Germinal center (tissue), 1 donor: ENCODE measurements around the gene AKAP10.
"Not testable (repeated sequence)": the region's sequence is repeated elsewhere in the genome, so short reads cannot be mapped to it uniquely, and the experiment has no call there.

ENCODE experiments used
- DNase-seq: peaks from one replicate; pipeline ENCODE4 v3.0.0; 2012; ENCODE audit warnings: mixed read lengths, low spot score

The AKAP10 gene

DNA sequence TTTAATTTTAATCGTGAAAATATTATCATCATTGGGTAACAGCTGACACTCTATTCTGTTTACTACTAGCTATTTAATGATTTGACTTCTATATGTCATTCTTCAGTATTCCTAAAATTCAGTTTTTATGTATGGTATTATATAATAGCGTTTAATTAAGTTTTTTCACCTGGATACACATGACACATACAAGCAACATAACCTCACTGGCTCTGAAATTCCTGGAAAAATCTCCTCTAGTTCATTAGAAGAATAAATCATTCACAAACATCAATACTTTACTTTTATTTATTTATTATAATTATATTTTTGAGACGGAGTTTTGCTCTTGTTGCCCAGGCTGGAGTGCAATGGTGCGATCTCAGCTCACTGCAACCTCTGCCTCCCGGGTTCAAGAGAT, 44.0 kb downstream of the AKAP10 start:
- no peak for DNase-seq

DNA sequence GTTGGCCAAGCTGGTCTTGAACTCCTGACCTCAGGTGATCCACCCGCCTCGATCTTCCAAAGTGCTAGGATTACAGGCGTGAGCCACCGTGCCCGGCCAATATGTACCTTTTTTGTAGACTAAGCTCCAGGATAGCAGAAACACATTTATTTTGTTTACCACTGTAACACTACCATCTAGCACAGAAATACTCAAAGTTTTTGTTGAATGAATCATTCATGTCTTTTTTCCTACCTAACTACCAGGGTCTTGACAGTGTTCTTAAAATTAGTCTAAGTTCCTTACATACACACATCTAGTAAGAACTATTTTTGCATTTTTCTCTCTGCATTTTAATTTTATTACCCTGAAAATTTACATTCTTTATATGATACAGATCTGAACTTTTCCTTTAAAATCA, 44.4 kb downstream of the AKAP10 start:
- DNase-seq, result no peak

DNA sequence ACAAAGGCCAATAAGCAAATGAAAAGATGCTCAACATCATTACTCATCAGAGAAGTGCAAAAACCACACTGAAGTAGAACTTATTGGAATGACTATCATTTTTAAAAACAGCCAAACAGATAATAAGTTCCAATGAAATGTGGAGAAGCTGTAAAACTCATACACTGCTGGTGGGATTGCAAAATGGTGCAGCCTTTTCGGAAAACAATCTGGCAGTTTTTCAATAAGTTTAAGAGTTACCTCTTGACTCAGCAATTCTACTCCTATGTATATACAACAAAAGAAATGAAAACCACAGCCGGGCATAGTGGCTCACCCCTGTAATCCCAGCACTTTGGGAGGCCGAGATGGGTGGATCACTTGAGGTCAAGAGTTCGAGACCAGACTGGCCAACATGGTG, 49.3 kb downstream of the AKAP10 start:
- DNase-seq, result no peak

DNA sequence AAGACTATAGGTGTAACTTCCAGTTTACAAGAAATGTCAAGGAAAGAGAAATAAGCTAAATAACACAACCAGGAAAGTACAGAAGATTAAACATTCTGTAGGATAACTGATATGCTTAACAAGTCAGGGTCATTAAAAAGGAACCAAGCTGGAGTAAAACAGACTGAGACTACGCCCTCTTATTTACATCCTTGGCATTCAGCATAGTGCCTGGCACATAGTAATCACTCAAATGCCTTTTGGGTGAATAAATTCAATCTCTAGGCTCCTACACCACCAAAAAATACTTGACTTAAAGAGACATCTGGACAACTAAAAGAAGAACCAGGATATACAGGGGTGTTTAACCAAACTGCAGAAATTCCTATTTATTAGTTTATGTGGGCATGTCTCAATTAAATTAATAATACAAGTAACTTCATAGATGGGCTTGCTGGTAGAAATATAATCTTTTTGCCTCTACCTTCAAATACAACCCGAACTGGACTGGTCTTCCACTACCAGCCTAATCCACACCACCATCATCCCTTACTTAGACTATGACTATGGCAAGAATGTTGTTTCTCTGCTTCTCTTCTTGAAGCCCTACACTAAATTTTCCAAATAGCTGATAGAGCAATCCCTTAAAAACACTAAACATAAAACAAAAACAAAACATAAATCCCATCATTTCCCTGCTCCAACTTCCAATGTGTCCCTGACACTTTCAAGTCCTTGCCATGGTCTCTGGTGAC, 62.2 kb downstream of the AKAP10 start:
- no peak for DNase-seq

DNA sequence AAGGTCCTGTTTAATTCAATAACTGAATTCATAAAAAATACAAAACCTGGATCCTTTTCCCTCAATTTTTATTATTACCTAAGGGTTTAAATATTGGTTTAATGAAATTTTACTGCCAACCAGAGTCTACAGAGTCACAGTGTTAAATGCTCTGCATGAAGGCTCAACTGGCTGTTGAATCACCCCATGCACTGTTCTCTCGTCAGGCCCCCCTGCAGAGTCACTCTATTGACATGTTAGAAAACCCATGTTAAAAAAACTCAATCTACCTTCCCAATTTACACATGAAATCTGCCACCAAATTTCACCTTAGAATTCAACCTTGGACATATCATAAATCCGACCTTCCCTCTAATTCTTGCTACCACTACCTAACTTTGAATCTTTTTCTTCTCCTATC, 66.6 kb downstream of the AKAP10 start:
- no peak for DNase-seq

DNA sequence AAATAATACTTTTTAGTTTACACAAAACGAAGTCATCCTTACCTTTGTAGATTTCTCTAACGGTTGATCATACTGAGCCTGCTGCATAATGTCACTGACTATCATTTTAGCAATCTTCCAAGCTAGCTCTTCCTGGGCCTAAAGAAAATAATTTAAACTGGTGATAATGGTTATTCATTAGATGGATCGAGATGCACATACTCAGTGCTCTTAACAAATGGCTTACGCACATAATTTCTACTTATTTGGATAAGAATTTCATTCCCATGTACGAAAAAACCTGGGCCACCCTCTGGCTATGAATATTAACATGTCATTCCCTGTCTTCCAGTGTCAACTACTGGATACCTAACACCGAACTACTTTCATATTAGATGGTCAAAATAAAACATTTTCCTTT, 68.5 kb downstream of the AKAP10 start:
- DNase-seq, result no peak

DNA sequence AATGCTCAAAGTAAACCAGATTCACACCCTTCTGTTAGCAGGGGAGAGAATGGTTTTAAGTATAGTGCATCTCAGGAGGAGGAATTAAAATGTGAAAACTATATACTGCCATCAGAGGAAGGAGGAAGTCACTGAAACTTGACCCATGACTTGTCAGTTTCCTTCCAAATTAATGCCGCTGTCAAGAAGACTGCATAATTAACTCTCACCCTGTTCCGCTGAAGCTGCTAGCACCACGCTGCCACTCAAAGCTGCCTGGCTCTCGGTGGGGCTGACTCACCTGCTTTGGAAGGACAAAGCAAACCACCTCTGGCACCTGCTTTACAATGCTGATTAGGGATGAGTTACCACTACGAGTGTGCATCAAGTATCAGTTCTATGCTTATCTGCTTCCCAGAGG, 72.1 kb downstream of the AKAP10 start:
- DNase-seq, result no peak

DNA sequence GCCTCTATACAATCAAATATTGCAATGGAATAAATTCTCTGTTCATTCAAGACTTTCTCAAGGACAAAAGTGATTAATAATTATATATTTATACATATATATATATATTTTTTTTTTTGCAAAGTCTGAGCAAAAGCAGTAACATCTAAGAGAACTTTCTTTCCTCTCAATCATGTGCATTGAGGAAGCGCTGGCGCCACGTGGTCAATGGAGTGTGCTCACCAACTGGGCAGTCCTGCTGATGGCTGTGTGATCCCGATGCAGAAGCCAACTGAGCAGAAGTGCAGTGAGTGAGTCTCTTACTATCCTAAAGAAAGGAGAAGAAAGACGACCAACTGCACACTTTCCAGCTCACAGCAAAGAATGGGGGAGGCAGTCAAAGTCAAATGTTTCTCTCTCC, 72.7 kb downstream of the AKAP10 start:
- DNase-seq, result no peak

DNA sequence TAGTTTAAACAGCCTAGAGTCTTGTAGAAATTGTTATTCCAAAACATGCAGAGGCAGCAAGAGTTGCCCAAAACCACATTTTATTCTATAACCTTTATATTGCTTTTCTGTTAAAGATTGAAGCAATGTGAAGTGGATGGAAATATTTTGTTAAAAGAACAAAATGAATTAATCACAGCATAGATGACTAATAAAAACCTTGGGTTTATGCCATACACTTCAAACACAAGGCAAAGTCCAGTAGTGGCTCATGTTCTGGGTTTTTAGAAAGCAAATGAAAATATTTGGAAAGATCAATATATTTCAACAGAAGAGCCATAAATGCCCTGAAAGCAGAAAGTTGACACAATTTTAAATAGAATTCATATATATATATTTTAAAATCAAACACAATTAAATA, 73.2 kb downstream of the AKAP10 start:
- no peak for DNase-seq

DNA sequence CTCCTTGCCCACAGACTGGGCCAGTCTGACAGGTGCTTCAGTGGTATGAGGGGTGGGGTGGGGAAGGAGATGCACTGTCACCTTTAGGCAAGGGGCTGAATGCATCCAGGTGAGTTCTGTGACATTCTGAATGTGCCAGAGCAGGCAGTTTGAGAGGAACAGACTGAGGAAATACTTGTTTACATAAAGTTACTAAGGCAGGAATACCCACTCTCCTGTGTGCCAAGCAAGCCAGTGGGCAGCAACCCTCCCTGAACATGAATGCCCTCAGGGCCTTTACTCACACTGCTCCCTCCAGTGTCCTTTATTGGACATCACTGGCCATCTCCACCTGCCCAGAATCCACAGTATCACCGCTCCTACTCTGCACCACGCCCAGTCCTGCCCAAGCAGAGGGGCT, 76.8 kb downstream of the AKAP10 start:
- no peak for DNase-seq

DNA sequence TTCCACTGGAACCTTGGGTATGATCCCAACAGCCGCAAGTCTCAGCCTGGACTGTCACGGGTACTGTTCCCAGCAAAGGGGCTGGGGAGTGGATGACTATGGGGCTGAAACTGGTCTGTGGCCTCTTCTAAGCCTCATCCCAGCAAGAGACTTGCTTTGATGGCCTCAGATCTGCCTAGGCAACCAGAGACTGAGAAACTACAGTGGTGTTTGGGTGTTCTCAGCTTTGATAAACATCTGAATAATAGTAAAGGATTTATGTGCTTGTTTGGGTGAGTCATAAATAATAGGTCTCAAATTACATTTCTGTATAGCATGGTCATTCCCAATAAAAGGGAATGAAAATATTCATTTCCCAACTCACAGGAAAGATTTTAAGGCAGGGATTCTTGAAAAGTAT, 79.7 kb downstream of the AKAP10 start:
- no peak for DNase-seq

DNA sequence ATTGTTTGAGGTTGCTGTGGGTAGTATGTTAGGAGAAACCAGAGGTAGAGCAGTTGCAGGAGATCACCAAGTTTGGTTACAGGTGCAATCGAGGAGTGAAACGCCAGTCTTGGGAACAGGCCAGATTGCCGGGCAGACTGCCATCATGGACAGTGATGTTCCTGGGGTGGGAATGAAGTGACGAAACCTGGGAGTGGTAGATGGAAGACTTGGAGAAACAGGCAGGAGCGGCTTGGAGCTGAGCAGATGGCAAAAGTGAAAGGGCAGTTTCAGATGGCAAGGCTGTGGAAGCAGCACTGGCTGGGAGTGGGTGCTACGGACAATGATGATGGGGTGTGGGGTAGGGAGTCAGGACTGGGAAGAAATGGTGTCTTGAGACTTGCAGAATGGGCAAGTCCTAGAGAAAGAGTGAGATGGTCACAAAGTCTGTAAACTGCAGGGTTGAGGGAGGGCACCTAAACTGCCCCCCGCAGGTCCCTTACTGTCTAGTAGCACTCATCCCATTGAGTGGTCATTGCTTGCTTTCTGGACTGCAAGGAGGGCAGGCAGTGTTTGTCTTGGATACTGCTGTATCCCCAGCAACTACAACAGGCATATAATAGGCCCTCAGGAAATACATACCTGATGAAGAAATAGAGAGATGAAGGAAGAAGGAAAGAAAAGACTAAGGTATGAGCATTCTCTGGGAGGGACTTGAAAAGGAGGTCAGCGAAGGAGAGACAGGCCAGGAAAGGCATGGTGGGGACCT, 80.4 kb downstream of the AKAP10 start:
- DNase-seq, result no peak

DNA sequence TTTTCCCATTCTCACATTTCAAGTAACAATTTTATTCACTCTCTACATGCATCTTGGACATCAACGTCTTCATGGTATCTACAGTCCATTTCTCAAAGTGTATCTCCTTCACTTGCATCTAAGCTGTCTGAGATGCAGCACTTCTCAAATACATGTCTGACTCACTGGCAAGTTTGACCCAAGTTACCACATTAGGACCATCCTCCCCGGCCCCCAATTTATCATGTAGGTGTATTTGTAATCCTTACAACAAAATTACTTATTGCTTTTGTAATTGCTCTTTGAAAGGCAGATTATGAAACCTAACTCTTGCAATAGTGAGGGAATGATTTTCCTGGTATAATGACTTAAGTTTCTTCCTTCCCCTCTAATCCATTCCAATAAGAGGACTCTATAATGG, 80.9 kb downstream of the AKAP10 start:
- DNase-seq, result no peak

DNA sequence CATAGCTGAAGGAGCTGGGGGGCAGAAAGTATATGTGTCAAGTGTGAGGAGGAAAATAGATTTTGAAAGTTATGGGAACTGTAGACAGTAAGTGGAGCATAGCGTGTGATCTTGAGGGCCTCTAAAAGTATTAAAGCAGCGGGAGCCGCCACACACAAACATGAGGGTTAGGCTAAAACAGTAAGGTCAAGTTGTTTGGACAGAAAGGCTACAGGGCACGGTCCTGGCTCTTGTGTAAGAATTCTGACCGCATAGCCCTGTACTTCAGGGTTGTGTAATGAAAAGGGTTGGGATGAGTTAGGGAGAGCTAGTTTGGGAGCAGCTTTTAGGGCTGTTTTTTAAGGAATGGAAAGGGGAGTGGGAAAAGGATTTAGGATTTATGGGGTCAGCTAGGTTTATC, 87.1 kb downstream of the AKAP10 start:
- not testable (repeated sequence) for DNase-seq

DNA sequence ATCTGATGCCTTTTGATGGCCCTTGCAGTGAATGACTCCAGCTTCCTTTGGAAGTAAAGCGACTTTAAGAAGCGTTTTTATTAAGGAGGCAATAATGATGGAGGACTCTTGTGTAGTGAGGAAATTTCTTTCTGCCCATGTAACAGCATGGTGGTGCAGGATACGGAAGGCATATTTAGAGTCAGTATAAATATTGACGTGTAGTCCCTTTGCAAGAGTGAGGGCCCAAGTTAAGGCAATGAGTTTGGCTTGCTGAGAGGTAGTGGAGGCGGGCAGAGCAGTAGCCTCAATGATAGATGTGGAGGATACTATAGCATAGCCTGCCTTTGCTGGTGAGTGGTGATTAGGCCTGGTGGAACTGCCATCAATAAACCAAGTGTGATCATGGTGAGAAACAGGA, 87.6 kb downstream of the AKAP10 start:
- DNase-seq, result not testable (repeated sequence)

DNA sequence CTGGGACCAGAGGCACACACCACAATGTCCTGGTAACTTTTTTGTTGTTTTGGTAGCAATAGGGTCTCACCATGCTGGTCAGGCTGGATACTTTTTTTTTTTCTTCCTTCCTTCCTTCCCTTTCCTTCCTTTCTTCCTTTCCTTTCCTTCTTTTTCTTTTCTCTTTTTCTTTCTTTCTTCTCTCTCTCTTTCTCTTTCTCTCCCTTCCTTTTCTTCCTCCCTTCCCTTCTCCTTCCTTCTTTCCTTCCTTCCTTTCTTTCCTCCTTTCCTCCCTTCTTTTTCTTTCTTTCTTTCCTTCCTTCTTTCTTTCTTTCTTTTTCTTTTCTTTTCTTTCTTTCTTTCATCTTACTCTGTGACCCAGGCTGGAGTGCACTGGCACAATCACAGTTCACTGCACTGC, 91.5 kb downstream of the AKAP10 start:
- no peak for DNase-seq

DNA sequence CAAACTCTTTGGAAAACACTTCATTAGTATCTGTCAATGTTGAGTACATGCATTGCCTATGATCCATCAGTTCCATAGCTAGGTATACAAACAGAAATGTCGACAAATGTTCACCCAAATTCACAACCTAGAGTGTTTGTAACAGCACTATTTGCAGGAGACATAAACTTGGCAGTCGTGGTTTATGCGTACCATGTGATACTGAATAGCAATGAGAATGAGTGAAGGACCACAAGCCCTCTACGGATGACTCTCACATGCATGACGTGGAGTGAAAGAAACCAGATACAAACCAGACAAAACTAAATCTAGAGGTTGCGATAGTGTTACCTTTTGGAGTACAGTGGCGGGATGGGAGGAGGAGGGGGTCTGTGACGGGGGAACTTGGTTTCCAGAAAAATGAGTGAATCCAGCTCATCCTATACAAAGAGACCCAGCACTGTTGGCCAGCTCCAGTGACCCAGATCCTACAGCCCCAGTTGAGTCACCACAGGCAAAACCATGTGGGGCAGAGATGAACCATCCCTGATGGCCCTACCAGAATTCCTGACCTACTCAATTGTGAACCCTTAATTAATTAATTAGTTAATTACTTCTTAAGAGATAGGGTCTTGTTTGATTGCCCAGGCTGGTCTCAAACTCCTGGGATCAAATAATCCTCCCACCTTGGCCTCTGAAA, 94.0 kb downstream of the AKAP10 start:
- no peak for DNase-seq

DNA sequence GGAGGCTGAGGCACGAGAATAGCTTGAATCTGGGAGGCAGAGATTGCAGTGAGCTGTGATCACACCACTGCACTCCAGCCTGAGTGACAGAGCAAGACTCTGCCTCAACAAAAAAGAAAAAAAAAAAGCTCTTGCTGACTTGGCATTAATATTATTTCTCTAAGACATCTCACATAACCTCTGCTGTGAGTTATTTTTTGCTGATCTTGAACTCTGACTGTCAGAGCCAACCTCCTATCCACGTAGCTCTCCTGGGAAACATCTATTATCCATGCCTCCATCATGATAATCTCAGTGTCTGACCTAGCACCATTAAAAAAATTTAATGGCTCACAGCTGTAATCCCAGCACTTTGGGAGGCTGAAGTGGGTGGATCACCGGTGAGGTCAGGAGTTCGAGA, 97.2 kb downstream of the AKAP10 start:
- no peak for DNase-seq

DNA sequence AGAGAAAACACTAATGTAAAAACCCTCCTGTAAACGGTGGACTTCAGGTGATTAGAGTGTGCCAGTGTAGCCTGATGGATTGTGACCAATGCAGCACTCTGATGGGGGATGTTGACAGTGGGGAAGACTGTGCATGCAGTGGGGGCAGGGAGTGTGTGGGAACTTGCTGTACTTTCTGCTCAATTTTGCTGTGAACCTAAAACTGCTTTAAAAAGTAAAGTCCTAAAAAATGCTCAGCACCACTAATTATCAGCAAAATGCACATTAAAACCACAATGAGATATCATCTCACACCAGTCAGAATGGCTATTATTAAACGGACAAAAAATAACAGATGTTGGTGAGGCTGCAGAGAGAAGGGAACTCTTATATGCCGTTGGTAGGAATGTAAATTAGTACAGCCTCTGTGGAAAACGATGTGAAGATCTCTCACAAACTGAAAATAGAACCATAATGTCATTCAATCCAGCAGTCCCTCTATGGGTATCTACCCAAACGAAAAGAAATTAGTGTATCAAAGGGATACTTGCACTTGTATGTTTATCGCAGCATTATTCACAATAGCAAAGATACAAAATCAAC, 100.2 kb downstream of the AKAP10 start:
- no peak for DNase-seq

DNA sequence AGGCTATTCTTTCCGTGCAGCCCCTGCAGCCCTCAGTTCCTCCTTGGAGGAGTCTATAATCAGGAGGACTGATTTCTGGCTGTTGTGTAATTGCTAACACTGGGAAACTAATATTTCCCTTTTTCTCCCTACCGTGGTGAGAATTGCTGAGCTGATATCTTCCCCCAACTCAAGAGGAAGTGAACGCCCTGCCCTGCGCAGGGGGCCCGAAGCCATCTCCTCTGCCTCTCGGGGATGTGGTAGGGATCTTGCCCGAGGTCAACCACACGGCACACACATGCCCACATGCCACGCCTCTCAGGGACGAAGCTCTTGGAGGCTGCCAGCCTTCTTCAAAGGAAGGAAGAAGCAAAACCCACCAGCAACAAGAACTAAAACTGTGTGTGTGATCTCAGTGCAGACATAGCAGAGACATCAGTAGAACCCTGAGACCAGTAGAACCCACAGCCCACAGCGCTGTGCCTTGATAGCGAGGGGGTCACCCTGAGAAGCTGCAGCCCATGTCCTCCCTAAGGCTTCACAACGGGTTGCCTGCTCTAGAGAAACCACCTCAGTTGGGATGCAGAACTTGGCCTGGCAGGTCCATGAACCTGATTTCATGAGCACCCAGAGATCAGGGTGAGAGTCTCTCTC, 101.0 kb downstream of the AKAP10 start:
- DNase-seq, result no peak

DNA sequence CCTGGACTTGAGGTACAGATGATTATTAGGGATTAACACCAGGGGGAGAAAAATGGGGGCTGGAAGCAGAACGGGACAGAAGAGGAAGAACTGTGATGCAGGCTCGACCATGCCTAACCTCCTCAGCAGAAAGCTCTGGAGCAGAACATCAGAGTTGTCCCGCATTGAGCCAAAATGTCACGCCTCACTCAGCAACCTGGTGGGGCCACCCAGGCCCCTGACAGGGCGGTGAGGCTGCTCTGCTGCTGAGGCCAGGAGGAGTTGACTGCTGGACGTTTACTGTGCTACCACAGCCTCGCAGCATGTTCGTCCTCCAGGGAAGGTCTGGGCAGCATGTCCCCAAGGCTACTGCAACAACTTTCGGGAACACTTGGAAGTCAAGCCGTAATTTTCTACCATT, 103.4 kb downstream of the AKAP10 start:
- no peak for DNase-seq

DNA sequence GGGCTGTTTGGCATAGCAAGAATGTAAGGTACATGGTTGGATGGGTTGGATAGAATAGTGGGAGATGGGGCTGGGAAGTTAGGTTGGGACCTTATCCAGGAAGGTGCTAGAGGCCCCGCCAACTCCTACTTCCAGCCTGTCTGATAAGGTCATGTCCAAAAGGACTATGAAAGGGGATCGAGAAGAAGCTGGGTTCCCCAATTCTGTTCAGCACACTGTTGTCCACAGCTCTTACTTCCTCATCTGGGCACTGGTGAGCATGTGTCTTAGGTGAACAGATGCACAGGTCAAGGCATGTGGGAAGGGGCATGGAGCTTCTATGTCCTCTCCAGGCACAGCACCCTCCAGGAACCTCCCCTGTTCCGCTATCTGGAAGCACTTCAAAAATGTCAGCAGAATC, 104.3 kb downstream of the AKAP10 start:
- no peak for DNase-seq

DNA sequence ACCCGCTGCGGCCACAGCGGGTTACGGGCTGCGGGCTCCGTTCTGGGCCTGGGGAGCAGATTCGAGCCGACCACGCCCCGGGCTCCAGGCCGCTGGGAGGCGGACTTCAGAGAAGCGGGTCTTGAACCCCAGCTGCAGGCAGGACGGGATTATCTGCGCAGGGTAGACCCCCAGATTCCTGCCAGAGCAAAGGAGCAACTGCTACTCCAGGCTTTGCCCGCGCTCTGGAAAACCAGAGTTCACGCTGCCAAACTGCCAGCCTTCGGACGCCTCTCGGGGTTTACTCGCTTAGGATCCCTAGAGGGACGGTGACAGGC, 109.6 kb downstream of the AKAP10 start:
- no peak for DNase-seq
